ENCODE results near the gene IL17RE.
"Not testable (repeated sequence)": the region's sequence is repeated elsewhere in the genome, so short reads cannot be mapped to it uniquely, and the experiment has no call there.

The IL17RE gene

GRCh38 chr3:9902372-9903237 lies at the start of gene IL17RE:
Gene IL17RE, plus strand, starts transcription at chr3:9902848. Its CDS starts 85 bp downstream, at chr3:9902933.
- DNase-seq = no peak

- not testable (repeated sequence) for DNase-seq
These were observed 48.2 kb upstream of the IL17RE start for GRCh38 chr3:9854291-9854940.

- DNase-seq = no peak
These were observed 47.1 kb upstream of the IL17RE start for GRCh38 chr3:9855594-9855993.

GRCh38 chr3:9859530-9860025 lies 43.1 kb upstream of the IL17RE start:
- DNase-seq = no peak

DNA sequence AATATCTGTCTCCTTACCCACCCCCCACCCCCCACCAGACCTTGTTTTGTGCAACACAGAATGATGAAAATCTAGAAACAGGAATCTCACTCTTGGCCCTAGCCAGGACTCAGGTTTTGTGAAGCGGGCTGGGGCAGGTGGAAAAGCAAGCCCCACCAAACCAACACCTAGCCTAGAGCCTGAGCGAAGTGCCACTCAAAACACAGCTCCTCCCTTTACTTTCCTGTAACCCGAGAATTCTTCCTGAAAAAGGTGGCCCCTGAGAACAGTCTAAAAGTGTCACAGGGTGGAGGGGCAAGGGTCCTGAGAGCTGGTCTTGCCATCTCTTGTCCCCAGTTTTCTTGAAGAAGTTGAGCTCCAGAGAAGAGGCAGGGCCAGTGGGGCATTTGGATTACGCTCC lies 41.4 kb upstream of the IL17RE start:
- no peak for DNase-seq

GRCh38 chr3:9861626-9862130 lies 41.0 kb upstream of the IL17RE start:
- no peak for DNase-seq

DNA sequence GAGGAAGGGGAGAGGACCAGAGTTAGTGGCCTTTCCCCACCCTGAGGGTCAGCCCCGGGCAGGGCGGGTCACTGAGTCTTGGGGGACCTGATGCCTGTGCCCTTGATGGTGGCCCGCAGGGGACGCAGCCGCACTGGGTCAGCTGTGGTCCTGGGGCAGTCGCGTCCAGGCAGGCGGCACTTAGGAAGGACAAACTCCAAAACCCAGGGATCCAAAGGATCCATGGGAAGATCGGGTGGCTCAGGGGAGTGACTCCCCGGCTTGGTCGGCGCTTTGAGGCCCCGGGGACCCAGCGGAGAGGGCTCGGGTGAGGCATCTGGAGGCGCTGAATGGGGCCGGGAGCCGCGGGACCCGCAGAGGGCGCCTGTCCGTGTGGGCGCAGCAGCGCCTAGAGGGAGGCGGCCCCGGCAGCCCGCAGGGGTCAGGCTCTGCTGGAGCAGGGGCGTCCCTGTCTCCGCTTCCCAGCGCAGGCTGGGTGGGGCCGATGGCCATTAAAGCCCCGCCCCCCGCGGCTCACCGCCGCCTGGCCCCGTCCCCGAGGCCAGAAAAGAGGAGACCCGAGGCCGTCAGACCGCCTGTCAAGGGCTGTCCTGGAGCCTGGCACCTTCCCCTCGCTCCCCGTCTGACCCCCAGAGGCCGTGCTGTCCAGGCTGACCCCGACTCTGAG lies 40.1 kb upstream of the IL17RE start:
- DNase-seq = no peak

DNA sequence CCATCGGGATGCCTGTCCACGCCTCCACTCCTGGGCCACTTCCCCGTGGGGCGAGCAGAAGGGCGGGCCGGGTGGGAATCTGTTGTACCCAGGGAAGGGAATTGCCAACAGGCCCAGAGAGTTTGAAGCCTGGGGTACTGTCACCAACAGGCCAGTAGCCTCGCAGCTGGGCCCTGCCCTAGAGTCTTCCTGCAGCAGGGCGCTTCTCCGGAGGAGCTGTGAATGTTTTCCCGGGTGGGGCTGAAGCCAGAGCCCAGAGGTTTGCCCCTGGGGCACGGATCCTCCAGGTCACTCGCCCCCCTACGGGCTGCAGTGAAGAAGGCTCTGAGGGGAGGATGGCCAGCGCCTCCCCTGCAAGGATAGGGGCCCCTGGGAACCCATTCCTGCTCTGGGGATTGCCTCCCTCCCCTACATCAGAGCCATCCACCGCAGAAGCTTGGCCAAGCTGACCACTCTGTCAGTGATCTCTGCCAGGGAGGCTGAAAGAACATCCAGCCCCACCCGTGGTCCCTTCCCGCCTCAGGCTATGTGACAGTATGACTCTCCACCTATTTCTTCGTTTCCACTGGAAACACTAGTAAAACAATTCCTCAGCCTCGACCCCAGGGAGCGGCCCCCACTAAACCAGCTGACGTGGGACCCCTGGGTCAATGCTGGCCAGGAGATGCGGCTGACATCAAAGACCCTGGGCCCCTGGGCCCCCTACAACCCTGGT lies 39.4 kb upstream of the IL17RE start:
- DNase-seq = no peak

- DNase-seq = peak; percentile 30
These were observed 38.3 kb upstream of the IL17RE start for GRCh38 chr3:9864200-9864927.

DNA sequence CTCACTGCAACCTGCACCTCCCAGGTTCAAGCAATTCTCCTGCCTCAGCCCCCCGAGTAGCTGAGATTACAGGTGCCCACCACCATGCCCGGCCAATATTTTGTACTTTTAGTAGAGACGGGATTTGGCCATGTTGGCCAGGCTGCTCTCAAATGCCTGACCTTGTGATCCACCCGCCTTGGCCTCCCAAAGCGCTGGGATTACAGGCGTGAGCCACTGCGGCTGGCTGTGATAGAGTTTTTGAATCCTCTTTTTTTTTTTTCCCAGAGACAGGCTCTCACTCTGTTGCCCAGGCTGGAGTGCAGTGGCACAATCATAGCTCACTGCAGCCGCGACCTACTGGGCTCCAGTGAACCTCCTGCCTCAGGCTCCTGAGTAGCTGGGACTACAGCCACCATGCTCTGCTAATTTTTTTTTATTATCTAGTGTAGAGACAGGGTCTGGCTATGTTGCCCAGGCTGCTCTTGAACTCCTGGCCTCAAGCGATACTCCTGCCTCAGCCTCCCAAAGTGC lies 37.5 kb upstream of the IL17RE start:
- DNase-seq = not testable (repeated sequence)

DNA sequence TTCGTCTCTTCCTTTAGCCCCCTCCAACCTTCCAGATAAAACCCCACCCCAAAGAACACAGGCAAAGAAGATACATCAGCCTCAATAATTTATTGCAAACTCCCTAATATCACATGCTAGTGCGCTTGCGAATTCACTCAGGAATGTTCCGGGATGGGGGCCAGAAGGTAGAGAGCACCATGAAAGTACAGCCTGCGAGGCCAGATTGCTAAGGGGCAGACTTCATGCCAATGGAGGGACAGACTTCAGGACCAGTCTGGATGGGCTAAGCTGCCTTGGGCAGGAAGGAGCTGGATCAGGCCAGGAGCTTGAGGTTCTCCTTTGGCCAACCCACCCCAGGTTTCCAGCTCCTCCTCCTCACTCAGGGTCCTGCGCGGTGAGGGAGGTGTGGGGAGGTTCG lies 36.0 kb upstream of the IL17RE start:
- DNase-seq = no peak

DNA sequence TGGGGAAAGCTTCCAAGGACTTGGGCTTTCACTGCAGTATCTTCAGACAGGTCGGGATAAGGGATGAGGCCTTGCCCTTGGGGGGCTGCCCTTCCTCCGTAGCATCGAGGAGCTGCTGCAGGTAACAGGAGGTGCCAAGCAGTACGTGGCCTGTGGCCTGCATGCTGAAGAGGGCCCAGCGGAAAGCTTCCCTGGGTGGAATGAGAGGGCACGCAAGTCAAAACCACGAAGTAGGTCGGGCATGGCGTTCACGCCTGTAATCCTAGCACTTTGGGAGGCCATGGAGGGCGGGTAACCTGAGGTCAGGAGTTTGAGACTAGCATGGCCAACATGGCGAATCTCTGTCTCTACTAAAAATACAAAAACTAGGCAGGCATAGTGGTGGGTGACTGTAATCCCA lies 35.5 kb upstream of the IL17RE start:
- no peak for DNase-seq

GRCh38 chr3:9869955-9870354 lies 32.7 kb upstream of the IL17RE start:
- no peak for DNase-seq

DNA sequence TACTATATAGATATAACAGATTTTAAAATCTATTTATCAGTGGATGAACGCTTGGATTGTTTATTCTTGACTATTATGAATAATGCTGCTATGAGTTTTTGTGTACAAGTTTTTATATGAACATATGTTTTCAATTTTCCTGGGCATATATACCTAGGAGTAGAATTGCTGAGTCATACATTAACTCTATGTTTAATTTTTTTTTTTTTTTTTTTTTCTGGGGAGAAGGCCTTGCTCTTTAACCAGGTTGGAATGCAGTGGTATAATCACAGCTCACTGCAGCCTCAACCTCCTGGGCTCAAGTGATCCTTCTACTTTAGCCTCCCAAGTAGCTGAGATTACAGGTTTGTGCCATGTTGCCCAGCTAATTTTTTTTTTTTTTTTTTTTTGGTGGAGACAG lies 31.7 kb upstream of the IL17RE start:
- DNase-seq = no peak

DNA sequence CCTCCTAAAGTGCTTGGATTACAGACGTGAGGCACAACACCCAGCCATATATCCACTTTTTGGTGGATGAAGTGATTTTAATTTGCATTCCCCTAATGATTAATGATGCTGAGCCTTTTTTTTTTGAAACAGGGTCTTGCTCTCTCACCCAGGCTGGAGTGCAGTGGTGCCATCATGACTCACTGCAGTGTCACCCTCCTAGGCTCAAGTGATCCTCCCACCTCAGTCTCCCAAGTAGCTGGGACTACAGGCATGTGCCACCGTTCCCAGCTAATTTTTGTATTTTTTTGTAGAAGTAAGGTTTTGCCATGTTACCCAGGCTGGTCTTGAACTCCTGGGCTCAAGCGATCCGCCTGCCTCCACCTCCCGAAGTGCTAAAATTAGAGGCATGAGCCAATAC lies 30.6 kb upstream of the IL17RE start:
- DNase-seq = not testable (repeated sequence)

DNA sequence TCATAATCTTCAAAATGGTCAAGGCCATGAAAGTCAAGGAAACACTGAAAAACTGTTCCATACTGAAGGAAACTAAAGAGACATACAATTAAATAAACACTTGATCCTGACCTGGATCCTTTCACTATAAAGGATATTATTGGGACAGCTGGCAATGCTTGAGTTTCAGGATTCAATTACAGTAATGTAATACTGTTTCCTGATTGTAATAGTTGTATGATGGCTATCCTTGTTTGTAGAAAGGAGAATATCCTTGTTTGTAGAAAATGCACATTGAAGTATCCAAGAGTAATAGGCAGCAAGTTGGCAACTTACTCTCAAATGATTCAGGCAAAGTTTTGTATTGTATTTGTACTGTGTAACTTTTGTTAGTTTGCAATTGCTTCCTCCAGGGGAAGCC lies 27.2 kb upstream of the IL17RE start:
- DNase-seq = no peak

DNA sequence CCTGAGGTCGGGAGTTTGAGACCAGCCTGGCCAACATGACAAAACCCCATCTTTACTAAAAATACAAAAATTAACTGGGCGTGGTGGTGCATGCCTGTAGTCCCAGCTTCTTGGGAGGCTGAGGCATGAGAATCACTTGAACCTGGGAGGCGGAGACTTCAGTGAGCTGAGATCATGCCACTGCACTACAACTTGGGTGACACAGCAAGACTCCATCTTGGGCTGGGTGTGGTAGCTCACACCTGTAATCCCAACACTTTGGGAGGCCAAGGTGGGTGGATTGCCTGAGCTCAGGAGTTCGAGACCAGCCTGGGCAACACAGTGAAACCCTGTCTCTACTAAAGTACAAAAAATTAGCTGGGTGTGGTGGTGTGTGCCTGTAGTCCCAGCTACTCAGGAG lies 26.4 kb upstream of the IL17RE start:
- not testable (repeated sequence) for DNase-seq

DNA sequence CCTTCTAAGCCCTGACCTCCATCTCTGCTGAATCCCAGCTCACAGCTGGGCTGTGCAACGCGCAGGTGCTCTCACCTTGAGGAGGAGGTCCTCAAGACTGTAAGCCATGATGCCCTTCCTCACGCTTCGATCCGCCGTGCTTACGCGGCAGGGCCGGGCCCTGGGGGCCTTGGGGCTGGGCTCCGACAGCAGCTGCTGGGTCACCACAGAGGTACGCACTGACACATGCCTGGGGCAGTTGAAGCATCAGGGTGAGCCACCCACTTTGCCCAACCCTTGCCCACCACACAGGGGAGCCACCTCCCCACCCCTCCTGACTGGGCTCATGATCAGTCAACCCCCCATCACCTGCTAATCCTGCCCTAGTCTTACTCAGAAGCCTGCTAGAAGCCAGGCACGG lies 25.7 kb upstream of the IL17RE start:
- DNase-seq = no peak

DNA sequence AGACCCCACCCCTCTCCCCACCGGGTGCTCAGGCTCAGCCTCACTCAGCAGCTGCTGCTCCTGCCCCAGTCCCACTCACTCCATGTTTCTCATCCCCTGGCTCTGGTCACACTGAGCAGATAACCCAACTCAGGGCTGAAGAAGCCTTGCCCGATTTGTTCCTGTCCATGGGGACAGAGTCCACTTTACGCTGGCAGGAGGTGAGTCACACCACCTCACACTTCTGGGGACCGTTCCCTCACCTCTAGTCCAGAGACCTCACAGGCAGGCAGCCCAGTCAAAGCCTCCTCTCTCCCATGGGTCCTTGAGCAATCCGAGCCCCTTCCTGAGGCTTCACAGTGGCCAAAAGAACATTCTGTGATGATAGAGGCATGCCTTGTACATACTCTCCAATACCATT lies 23.9 kb upstream of the IL17RE start:
- DNase-seq = no peak

DNA sequence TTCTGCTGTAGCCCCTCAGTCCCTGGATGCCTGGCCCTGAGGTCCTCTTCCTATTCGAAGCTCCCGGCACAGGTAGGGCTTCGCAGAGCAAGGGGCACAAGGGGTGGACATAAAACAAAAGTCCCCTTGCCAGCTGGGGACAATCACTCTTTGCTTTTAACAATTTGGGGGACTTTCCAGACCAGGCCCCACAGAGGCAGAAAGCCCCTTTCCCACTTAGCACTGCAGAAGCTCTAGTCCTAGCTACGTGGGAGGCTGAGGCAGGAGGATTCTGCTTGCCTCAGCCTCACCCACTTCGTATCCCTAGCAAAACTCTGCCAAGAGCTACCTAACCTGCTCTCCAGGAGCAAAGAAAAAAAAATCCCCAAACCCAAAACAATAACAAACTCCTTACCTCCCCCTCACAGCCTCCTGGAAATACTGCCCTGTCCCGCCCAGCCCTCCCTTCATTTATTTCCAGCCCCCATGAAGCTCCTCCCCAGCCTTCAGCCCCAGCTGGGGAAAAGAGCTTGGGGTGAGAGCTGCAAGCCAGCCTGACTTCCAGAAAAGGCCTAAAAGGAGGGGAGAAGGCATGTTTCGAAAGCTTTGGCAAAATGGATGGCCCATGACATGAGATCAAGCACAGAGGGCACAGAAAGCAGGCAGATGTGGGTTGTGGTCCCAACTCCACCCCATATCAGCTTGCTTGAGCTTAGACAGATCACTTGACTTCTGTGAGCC lies 22.7 kb upstream of the IL17RE start, which contains the start of gene CIDEC:
Gene CIDEC (minus strand): TSS at position 424 of the 720 bp plus-strand sequence. CDS start 1,767 bp downstream, outside the sequence.
- DNase-seq = no peak

- no peak for DNase-seq
These were observed 21.2 kb upstream of the IL17RE start for GRCh38 chr3:9881441-9881840.
